Activated T-helper 2 cell treated with anti-CD3 and anti-CD28 coated beads, Interferon-gamma antibody, Interleukin-2, Interleukin-4, amounts not matched to agents 10 μg/mL and 5 μg/mL and 100 μg/mL, durations not matched to agents 14 hours and 24 hours and 36 hours (primary cell): Measurements from ENCODE around the gene LUZP4. TPM values are rescaled to one million over a fixed set of nuclear protein-coding genes. Genes with fewer than 3 reads are reported as not detected.

Experiments used
- DNase-seq: peaks from one replicate; pipeline ENCODE4 v3.0.0; 2021; ENCODE audit warnings: low spot score
- H3K27ac Mint-ChIP-seq: one replicate; pipeline ENCODE4 v1.8.0; 2021; ENCODE audit warnings: mixed read lengths
- H3K27me3 Mint-ChIP-seq: one replicate; pipeline ENCODE4 v1.8.0; 2021; ENCODE audit warnings: low read depth, mixed read lengths
- H3K36me3 Mint-ChIP-seq: one replicate; pipeline ENCODE4 v1.8.0; 2021; ENCODE audit warnings: low read depth, mixed read lengths
- H3K4me1 Mint-ChIP-seq: one replicate; pipeline ENCODE4 v1.8.0; 2021; ENCODE audit warnings: low read depth, mixed read lengths
- H3K4me3 Mint-ChIP-seq: one replicate; pipeline ENCODE4 v1.8.0; 2021; ENCODE audit warnings: low read depth, mild to moderate bottlenecking, moderate library complexity, mixed read lengths
- H3K9me3 Mint-ChIP-seq: one replicate; pipeline ENCODE4 v1.8.0; 2021; ENCODE audit warnings: mixed read lengths
- intact Hi-C: fragments of 100-400 bp; cut with micrococcal nuclease; formaldehyde crosslinking; loops from one replicate; pipeline ENCODE4 v1.15.1; 2023
- total RNA-seq: library from RNA; stranded (reverse); gene quantifications from 2 replicates; pipeline ENCODE4 v1.2.3, GENCODE V29; 2022

Gene LUZP4
- total RNA-seq = not detected in 2 replicates

GRCh38 chrX:115289465-115289864 lies at the start of gene LUZP4:
Gene LUZP4 (plus strand): TSS chrX:115289715. CDS start chrX:115289760, 45 bp downstream.
- no peak for DNase-seq
- H3K36me3 Mint-ChIP-seq = no peaks in the 10 kb centered on the region

GRCh38 chrX:115251458-115252233 lies 37.9 kb upstream of the LUZP4 start:
- Mint-ChIP-seq H3K27me3 (no peaks in the 10 kb centered on the region), H3K36me3 (no peaks in the 10 kb centered on the region), H3K27ac (no peak overlapping the region), H3K9me3 (no peaks in the 10 kb centered on the region), H3K4me3 (no peak overlapping the region), H3K4me1 (no peaks in the 10 kb centered on the region)
- DNase-seq = no peak
- intact Hi-C loops = no loop called here

More at GRCh38 chrX:115289465-115289864, at the start of gene LUZP4:
- Mint-ChIP-seq H3K4me1 (no peaks in the 10 kb centered on the region), H3K9me3 (no peaks in the 10 kb centered on the region), H3K27ac (no peak within 1 kb of the TSS), H3K27me3 (no peaks in the 10 kb centered on the region), H3K4me3 (no peak within 1 kb of the TSS)
- intact Hi-C loops = no loop called here

- Mint-ChIP-seq H3K9me3 (no peaks in the 10 kb centered on the region), H3K36me3 (no peaks in the 10 kb centered on the region), H3K4me1 (no peaks in the 10 kb centered on the region), H3K4me3 (no peak overlapping the region), H3K27ac (no peak overlapping the region), H3K27me3 (no peaks in the 10 kb centered on the region)
- intact Hi-C loops = no loop called here
- no peak for DNase-seq
Measured at GRCh38 chrX:115255003-115255402, 34.5 kb upstream of the LUZP4 start.

- Mint-ChIP-seq H3K4me1 (no peaks in the 10 kb centered on the region), H3K9me3 (no peaks in the 10 kb centered on the region), H3K4me3 (no peak overlapping the region), H3K27ac (no peak overlapping the region), H3K36me3 (no peaks in the 10 kb centered on the region), H3K27me3 (no peaks in the 10 kb centered on the region)
- no peak for DNase-seq
- intact Hi-C loops = no loop called here
Measured at GRCh38 chrX:115257711-115258110, 31.8 kb upstream of the LUZP4 start.

- H3K4me1 Mint-ChIP-seq = no peaks in the 10 kb centered on the region
- H3K9me3 Mint-ChIP-seq = no peaks in the 10 kb centered on the region
- H3K27ac Mint-ChIP-seq = no peak overlapping the region
- intact Hi-C loops = no loop called here
- DNase-seq = no peak
- no peak overlapping the region for H3K4me3 Mint-ChIP-seq
- H3K36me3 Mint-ChIP-seq = no peaks in the 10 kb centered on the region
- no peaks in the 10 kb centered on the region for H3K27me3 Mint-ChIP-seq
Measured at GRCh38 chrX:115259238-115259875, 30.2 kb upstream of the LUZP4 start.

- intact Hi-C loops = no loop called here
- no peaks in the 10 kb centered on the region for H3K4me1 Mint-ChIP-seq
- H3K4me3 Mint-ChIP-seq = no peak overlapping the region
- no peaks in the 10 kb centered on the region for H3K9me3 Mint-ChIP-seq
- DNase-seq = no peak
- H3K27me3 Mint-ChIP-seq = no peaks in the 10 kb centered on the region
- no peak overlapping the region for H3K27ac Mint-ChIP-seq
- no peaks in the 10 kb centered on the region for H3K36me3 Mint-ChIP-seq
Measured at GRCh38 chrX:115260330-115260729, 29.2 kb upstream of the LUZP4 start.

- Mint-ChIP-seq H3K9me3 (no peaks in the 10 kb centered on the region), H3K4me1 (no peaks in the 10 kb centered on the region), H3K36me3 (no peaks in the 10 kb centered on the region), H3K27ac (no peak overlapping the region), H3K4me3 (no peak overlapping the region), H3K27me3 (no peaks in the 10 kb centered on the region)
- DNase-seq = no peak
- intact Hi-C loops = no loop called here
Measured at GRCh38 chrX:115261148-115261547, 28.4 kb upstream of the LUZP4 start.

GRCh38 chrX:115264009-115264408 lies 25.5 kb upstream of the LUZP4 start:
- intact Hi-C loops = no loop called here
- no peak for DNase-seq
- no peaks in the 10 kb centered on the region for H3K9me3 Mint-ChIP-seq
- H3K27me3 Mint-ChIP-seq = no peaks in the 10 kb centered on the region
- no peak overlapping the region for H3K4me3 Mint-ChIP-seq
- no peaks in the 10 kb centered on the region for H3K36me3 Mint-ChIP-seq
- no peak overlapping the region for H3K27ac Mint-ChIP-seq
- no peaks in the 10 kb centered on the region for H3K4me1 Mint-ChIP-seq

GRCh38 chrX:115266300-115266699 lies 23.2 kb upstream of the LUZP4 start:
- intact Hi-C loops = no loop called here

GRCh38 chrX:115268421-115268820 lies 21.1 kb upstream of the LUZP4 start:
- Mint-ChIP-seq H3K9me3 (no peaks in the 10 kb centered on the region), H3K36me3 (no peaks in the 10 kb centered on the region), H3K27me3 (no peaks in the 10 kb centered on the region), H3K4me3 (no peak overlapping the region), H3K4me1 (no peaks in the 10 kb centered on the region), H3K27ac (no peak overlapping the region)
- no peak for DNase-seq
- intact Hi-C loops = no loop called here

More at GRCh38 chrX:115266300-115266699, 23.2 kb upstream of the LUZP4 start:
- Mint-ChIP-seq H3K27ac (no peak overlapping the region), H3K4me3 (no peak overlapping the region), H3K9me3 (no peaks in the 10 kb centered on the region), H3K27me3 (no peaks in the 10 kb centered on the region), H3K4me1 (no peaks in the 10 kb centered on the region), H3K36me3 (no peaks in the 10 kb centered on the region)
- no peak for DNase-seq

- Mint-ChIP-seq H3K36me3 (no peaks in the 10 kb centered on the region), H3K27ac (no peak overlapping the region), H3K9me3 (no peaks in the 10 kb centered on the region), H3K27me3 (no peaks in the 10 kb centered on the region), H3K4me3 (no peak overlapping the region), H3K4me1 (no peaks in the 10 kb centered on the region)
- intact Hi-C loops = no loop called here
- no peak for DNase-seq
Measured at GRCh38 chrX:115269051-115269683, 20.3 kb upstream of the LUZP4 start.

- Mint-ChIP-seq H3K9me3 (no peaks in the 10 kb centered on the region), H3K4me1 (no peaks in the 10 kb centered on the region), H3K27ac (no peak overlapping the region), H3K27me3 (no peaks in the 10 kb centered on the region), H3K4me3 (no peak overlapping the region), H3K36me3 (no peaks in the 10 kb centered on the region)
- no peak for DNase-seq
- intact Hi-C loops = no loop called here
Measured at GRCh38 chrX:115284877-115285276, 4.6 kb upstream of the LUZP4 start.

- H3K27me3 Mint-ChIP-seq = no peaks in the 10 kb centered on the region
- no peak overlapping the region for H3K4me3 Mint-ChIP-seq
- DNase-seq = no peak
- no peaks in the 10 kb centered on the region for H3K4me1 Mint-ChIP-seq
- H3K27ac Mint-ChIP-seq = no peak overlapping the region
- H3K36me3 Mint-ChIP-seq = no peaks in the 10 kb centered on the region
- intact Hi-C loops = no loop called here
- H3K9me3 Mint-ChIP-seq = no peaks in the 10 kb centered on the region
Measured at GRCh38 chrX:115297189-115297588, 7.7 kb downstream of the LUZP4 start.
